A673 (cell line): ENCODE data around the gene ZDHHC23.

ENCODE experiments used
- EZH2 ChIP-seq: fragments of 200-600 bp; sonication (generic); IDR thresholded peaks from 2 replicates; pipeline ENCODE4 v1.6.1; 2017; ENCODE audit warnings: borderline replicate concordance, low read depth, mild to moderate bottlenecking, mixed read lengths, antibody characterized with exemption, low read length; ENCODE audit not compliant: poor library complexity, severe bottlenecking
- TF ChIP-seq, protein P1 (sequence below): fragments of 300-800, 200-600 bp; sonication (generic); conservative IDR thresholded peaks from 2 replicates; pipeline ENCODE4 v1.5.1; 2017; ENCODE audit warnings: low read depth, mild to moderate bottlenecking, antibody characterized with exemption, low read length, moderate library complexity, mixed read lengths

DNA sequence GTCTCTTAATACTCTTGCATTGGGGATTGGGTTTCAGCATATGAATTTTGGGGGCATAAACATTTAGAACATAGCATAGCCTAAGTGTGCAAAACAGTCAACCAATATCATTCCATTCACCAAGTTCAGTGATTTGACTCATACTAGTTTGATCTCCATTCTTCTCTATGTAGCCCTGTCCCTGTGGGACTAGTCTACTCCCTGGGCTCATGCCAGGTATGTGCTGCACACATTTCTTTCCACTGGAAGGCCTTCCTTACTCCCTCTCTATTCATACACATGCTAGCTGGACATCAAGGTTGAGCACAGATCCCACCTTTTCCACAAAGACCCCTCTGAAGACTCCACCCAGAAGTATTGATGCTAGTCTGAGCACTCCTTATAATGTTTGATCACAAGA is 5.1 kb downstream of the ZDHHC23 start:
- no peak for TF ChIP-seq EZH2
- TF ChIP-seq, protein P1, sequence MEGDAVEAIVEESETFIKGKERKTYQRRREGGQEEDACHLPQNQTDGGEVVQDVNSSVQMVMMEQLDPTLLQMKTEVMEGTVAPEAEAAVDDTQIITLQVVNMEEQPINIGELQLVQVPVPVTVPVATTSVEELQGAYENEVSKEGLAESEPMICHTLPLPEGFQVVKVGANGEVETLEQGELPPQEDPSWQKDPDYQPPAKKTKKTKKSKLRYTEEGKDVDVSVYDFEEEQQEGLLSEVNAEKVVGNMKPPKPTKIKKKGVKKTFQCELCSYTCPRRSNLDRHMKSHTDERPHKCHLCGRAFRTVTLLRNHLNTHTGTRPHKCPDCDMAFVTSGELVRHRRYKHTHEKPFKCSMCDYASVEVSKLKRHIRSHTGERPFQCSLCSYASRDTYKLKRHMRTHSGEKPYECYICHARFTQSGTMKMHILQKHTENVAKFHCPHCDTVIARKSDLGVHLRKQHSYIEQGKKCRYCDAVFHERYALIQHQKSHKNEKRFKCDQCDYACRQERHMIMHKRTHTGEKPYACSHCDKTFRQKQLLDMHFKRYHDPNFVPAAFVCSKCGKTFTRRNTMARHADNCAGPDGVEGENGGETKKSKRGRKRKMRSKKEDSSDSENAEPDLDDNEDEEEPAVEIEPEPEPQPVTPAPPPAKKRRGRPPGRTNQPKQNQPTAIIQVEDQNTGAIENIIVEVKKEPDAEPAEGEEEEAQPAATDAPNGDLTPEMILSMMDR = no peak
